GM13977 (cell line): ENCODE data around the gene CSNK1G3.

ENCODE experiments used
- DNase-seq: peaks from one replicate; pipeline ENCODE4 v3.0.0; 2012; ENCODE audit warnings: low spot score
- CTCF ChIP-seq: IDR thresholded peaks from 2 replicates; pipeline ENCODE4 v1.5.1; 2012; ENCODE audit warnings: mild to moderate bottlenecking, control low read depth; ENCODE audit not compliant: insufficient read depth; ENCODE audit errors: extremely low read depth, missing control alignments
- in situ Hi-C: fragments of 300-500 bp; cut with MboI; formaldehyde crosslinking; loops from one replicate; pipeline ENCODE4 v1.12.0; 2022; ENCODE audit warnings: low sequenced_read_pairs, low pct_unique_long_range_greater_than_20kb, mixed read lengths, inconsistent platforms; ENCODE audit not compliant: unreplicated experiment

The CSNK1G3 gene

GRCh38 chr5:123664961-123665360 is 153.0 kb downstream of the CSNK1G3 start:
- in situ Hi-C loops = no loop called here
- TF ChIP-seq CTCF = no peak
- DNase-seq = no peak

GRCh38 chr5:123665822-123666371 is 153.9 kb downstream of the CSNK1G3 start:
- TF ChIP-seq CTCF = no peak
- in situ Hi-C loops = no loop called here
- no peak for DNase-seq
